Neutrophil (primary cell): ENCODE measurements around the gene GPD1.

Source experiments
- H3K27ac ChIP-seq: fragments of 200-600 bp; sonication (generic); 2 replicates; pipeline ENCODE4 v1.5.1; 2016; ENCODE audit warnings: mild to moderate bottlenecking, moderate library complexity
- H3K27me3 ChIP-seq: fragments of 200-600 bp; sonication (generic); 2 replicates; pipeline ENCODE4 v1.6.0; 2016; ENCODE audit warnings: mild to moderate bottlenecking
- H3K36me3 ChIP-seq: fragments of 200-600 bp; sonication (generic); 2 replicates; pipeline ENCODE4 v1.5.1; 2017
- H3K4me1 ChIP-seq, 2 experiments: fragments of 200-600 bp in 1 of 2; sonication (generic) in 1 of 2; 1 replicate in 1 of 2; 2 replicates in 1 of 2; pipeline versions ENCODE4 v1.5.1 to v1.6.1; 2013 to 2016; ENCODE audit warnings: low read depth in 1 of 2, low read length in 1 of 2, mild to moderate bottlenecking in 1 of 2, moderate library complexity in 1 of 2; ENCODE audit not compliant: control insufficient read depth in 1 of 2, insufficient read depth in 1 of 2
- H3K4me3 ChIP-seq, 2 experiments: fragments of 200-600 bp in 1 of 2; sonication (generic) in 1 of 2; 1 replicate in 1 of 2; 2 replicates in 1 of 2; pipeline ENCODE4 v1.5.1; 2013 to 2016; ENCODE audit warnings: low read depth in 1 of 2, low read length in 1 of 2, mild to moderate bottlenecking in 1 of 2, moderate library complexity in 1 of 2
- H3K9me3 ChIP-seq: fragments of 200-600 bp; sonication (generic); 2 replicates; pipeline ENCODE4 v1.5.1; 2016
- CTCF ChIP-seq: fragments of 200-600 bp; sonication (generic); IDR thresholded peaks from 2 replicates; pipeline ENCODE4 v1.5.1; 2016; ENCODE audit warnings: antibody characterized with exemption

The GPD1 gene

GRCh38 chr12:50103767-50104321 is at the start of gene GPD1:
Gene GPD1, plus strand, starts transcription at chr12:50104008. Its CDS starts 43 bp downstream, at chr12:50104051.
- Histone ChIP-seq H3K9me3 (no peaks in the 10 kb centered on the region), H3K27me3 (peaks cover 6% of the 10 kb centered on the region), H3K36me3 (peaks cover 37% of the 10 kb centered on the region), H3K27ac (no peak within 1 kb of the TSS), H3K4me1 (peaks cover 9 to 12% of the 10 kb centered on the region in 2 experiments), H3K4me3 (no peak within 1 kb of the TSS)
- TF ChIP-seq CTCF, result no peak

DNA sequence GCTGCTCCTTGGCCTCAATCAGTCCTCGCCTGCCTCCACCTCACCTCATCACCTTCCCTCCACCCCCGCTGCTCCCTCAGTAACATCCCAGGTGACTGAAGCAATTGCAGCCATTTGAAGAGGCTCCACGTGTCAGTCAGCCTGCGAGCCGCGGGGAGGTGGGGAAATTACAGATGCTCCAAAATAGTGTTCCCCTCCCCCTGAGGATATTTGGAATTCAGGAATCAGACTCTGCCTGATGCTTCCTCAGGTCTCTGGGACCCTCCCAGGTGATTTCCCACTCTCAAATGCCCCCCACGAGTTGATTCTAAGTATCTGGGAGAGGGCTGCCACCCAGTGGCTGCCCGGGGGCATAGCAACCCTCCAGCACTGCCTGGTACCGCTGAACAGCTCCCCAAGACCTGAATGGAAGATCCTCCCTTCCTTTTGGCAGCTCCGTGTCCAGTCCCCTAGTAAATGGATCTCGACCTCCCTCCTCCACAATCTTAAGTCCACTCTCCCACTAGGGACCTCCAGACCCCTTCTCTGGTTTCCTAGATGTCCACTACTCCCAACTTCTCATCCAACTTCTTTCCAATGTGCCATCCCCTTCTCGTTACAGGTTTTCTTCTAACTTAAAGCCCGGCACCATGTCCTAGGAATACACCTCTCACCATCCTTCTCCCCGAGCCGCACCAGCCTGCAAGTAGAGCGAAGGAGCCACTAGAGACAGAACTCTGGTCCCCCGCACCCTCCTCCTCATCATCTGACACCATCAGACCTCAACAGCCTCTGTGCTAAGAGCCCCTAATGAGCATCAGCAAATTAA is 47.8 kb upstream of the GPD1 start:
- H3K27ac ChIP-seq, result no peak overlapping the region
- peak; percentile 91 for TF ChIP-seq CTCF
- no peaks in the 10 kb centered on the region for H3K36me3 ChIP-seq
- peaks cover 28 to 37% of the 10 kb centered on the region in 2 experiments for H3K4me1 ChIP-seq
- no peaks in the 10 kb centered on the region for H3K9me3 ChIP-seq
- H3K4me3 ChIP-seq, result no peak overlapping the region
- H3K27me3 ChIP-seq, result peaks cover 59% of the 10 kb centered on the region

DNA sequence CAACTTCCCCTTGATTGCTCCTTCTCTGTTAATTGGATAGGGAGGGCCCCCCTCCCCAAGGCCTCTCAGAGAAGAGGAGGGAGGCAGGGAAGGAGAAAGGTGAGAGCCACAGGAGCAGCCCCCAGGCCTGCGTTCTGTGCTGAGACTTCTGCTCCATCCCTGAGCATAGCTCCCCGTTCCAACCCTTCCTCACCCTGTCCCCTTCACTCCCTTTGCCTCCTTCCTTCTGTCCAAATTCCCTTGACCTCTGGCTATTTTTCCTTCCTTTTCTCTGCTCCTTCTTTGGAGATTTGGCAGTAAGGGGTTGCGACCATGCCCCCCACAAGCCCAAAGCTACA is 47.2 kb upstream of the GPD1 start:
- H3K27me3 ChIP-seq, result peaks cover 65% of the 10 kb centered on the region
- H3K36me3 ChIP-seq, result no peaks in the 10 kb centered on the region
- peak overlapping the region in 1 of 2 experiments; percentile 63 for H3K4me3 ChIP-seq
- H3K27ac ChIP-seq, result no peak overlapping the region
- no peak for TF ChIP-seq CTCF
- H3K4me1 ChIP-seq, result peaks cover 22 to 31% of the 10 kb centered on the region in 2 experiments
- H3K9me3 ChIP-seq, result no peaks in the 10 kb centered on the region

- Histone ChIP-seq H3K9me3 (no peaks in the 10 kb centered on the region), H3K27ac (no peak within 1 kb of the TSS), H3K36me3 (no peaks in the 10 kb centered on the region), H3K4me1 (peaks cover 16 to 25% of the 10 kb centered on the region in 2 experiments), H3K27me3 (peaks cover 71% of the 10 kb centered on the region), H3K4me3 (peak within 1 kb of the TSS; percentile 44 to 63)
- no peak for TF ChIP-seq CTCF
Measured at GRCh38 chr12:50057000-50057841, 46.6 kb upstream of the GPD1 start, which contains the start of gene ASIC1. Gene ASIC1, plus strand, starts transcription at chr12:50057596. Its CDS starts 1,171 bp downstream, at chr12:50058767.

DNA sequence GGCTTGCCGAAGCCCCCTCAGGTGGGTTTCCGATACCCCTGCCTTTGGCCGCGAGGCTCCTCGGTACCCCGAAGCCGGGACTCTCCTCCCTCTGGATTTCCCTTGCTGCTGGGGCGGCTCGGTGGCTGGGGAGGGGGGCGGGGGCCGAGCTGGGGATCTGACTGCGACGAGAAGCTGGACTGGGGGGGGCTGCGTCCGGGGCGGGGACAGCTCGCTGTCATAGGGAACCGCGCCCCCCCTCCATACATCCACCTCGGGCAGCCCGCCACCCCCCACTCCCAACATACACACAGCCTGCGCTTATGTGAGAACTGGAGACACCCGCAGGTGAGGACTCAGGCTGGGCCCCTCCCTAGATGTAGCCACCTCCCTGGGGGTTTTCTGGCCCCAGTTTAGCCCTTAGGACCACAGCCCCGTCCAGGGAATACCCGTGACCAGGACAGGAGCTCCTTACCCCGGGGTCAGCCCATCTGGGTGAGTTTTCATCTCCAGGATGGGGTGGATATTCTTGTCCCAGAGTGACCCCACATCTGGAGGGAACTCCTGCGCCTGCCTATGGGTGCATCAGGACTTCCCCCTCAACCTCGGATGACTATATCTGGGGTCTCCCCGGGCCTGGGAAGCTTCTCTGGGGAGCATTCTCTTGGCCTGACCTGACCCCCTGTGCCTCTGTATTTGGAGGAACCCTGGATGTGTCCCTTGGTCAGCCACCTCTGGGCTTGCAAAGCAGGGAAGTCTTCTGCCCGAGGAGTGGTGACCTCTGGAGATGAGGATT is 45.7 kb upstream of the GPD1 start:
- H3K36me3 ChIP-seq, result no peaks in the 10 kb centered on the region
- no peak overlapping the region for H3K27ac ChIP-seq
- no peak overlapping the region for H3K4me3 ChIP-seq
- H3K4me1 ChIP-seq, result peaks cover 12 to 21% of the 10 kb centered on the region in 2 experiments
- H3K27me3 ChIP-seq, result peaks cover 79% of the 10 kb centered on the region
- no peaks in the 10 kb centered on the region for H3K9me3 ChIP-seq
- no peak for TF ChIP-seq CTCF
